Karpas-422 (cell line): ENCODE results near the gene NR5A1. TPM values are rescaled to one million over a fixed set of nuclear protein-coding genes. Genes with fewer than 3 reads are reported as not detected.

ENCODE experiments used
- DNase-seq: peaks from one replicate; pipeline ENCODE4 v3.0.0-alpha.2; 2015
- H2AFZ ChIP-seq: fragments of 200-600 bp; sonication (generic); 2 replicates; pipeline ENCODE4 v1.6.1; 2014; ENCODE audit warnings: antibody characterized with exemption, low read length, mixed read lengths
- H3K27ac ChIP-seq: fragments of 200-600 bp; sonication (generic); 2 replicates; pipeline ENCODE4 v1.5.1; 2014; ENCODE audit warnings: mild to moderate bottlenecking, low read length, moderate library complexity
- H3K27me3 ChIP-seq: fragments of 200-600 bp; sonication (generic); 2 replicates; pipeline ENCODE4 v1.6.1; 2014; ENCODE audit warnings: low read length, mixed read lengths
- H3K36me3 ChIP-seq: fragments of 200-600 bp; sonication (generic); 2 replicates; pipeline ENCODE4 v1.6.1; 2014; ENCODE audit warnings: low read length, mixed read lengths; ENCODE audit not compliant: insufficient read depth
- H3K4me1 ChIP-seq: fragments of 200-600 bp; sonication (generic); 2 replicates; pipeline ENCODE4 v1.6.1; 2014; ENCODE audit warnings: mild to moderate bottlenecking, low read length, mixed read lengths
- H3K4me2 ChIP-seq: fragments of 200-600 bp; sonication (generic); 2 replicates; pipeline ENCODE4 v1.6.1; 2014; ENCODE audit warnings: low read length, low read depth, mild to moderate bottlenecking; ENCODE audit not compliant: poor library complexity, severe bottlenecking
- H3K4me3 ChIP-seq: fragments of 200-600 bp; sonication (generic); 2 replicates; pipeline ENCODE4 v1.5.1; 2014; ENCODE audit warnings: mild to moderate bottlenecking, antibody characterized with exemption, low read length, mixed read lengths
- H3K79me2 ChIP-seq: fragments of 200-600 bp; sonication (generic); 2 replicates; pipeline ENCODE4 v1.6.1; 2014; ENCODE audit warnings: mild to moderate bottlenecking, low read length, mixed read lengths
- H3K9ac ChIP-seq: fragments of 200-600 bp; sonication (generic); 2 replicates; pipeline ENCODE4 v1.6.0; 2014; ENCODE audit warnings: low read length
- H3K9me2 ChIP-seq: fragments of 200-600 bp; sonication (generic), shearing (Covaris generic); replicated peaks from 2 replicates; pipeline ENCODE4 v1.6.0; 2014; ENCODE audit warnings: mild to moderate bottlenecking, low read length, moderate library complexity; ENCODE audit not compliant: insufficient read depth
- H3K9me3 ChIP-seq: fragments of 300-700, 200-600 bp; sonication (generic); 2 replicates; pipeline ENCODE4 v1.6.1; 2014; ENCODE audit warnings: low read length, mixed read lengths
- H4K20me1 ChIP-seq: fragments of 200-600 bp; sonication (generic); 2 replicates; pipeline ENCODE4 v1.6.1; 2014; ENCODE audit warnings: mild to moderate bottlenecking, antibody characterized with exemption, low read length, low read depth; ENCODE audit not compliant: insufficient read depth
- total RNA-seq: library from RNA; depleted of rRNA; stranded (reverse); fragments of >200 nt; shearing (Covaris generic); gene quantifications from 2 replicates; pipeline ENCODE4 v1.2.3, GENCODE V29; 2014; ENCODE audit warnings: low replicate concordance

The NR5A1 gene
- total RNA-seq, 1 experiment from 2014 or later, result not detected

DNA sequence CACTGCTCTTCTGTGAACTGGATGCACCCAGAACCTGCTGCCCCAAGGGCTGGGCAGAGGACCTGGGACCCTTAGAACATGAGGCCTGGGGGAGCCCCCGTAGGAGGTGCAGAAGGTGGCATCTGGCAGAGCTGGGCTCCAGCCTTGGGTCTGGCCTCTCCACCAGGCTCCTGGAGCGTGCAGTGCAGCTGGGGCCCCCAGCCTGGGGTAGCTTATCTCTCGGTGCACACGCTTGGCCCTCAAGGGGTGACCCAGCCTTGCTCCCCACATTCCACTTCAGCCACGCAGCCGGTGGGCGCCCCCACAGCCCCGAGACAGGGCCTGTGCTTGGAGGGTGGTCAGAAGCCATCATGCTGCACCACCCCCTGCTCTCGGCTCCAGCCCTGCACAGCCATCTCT lies 5.6 kb upstream of the NR5A1 start:
- H3K36me3 ChIP-seq, result no peaks in the 10 kb centered on the region
- DNase-seq, result no peak
- H3K27ac ChIP-seq, result no peak overlapping the region
- no peaks in the 10 kb centered on the region for H3K27me3 ChIP-seq
- no peak overlapping the region for H3K4me2 ChIP-seq
- H4K20me1 ChIP-seq, result no peaks in the 10 kb centered on the region
- no peaks in the 10 kb centered on the region for H3K4me1 ChIP-seq
- no peak overlapping the region for H3K9ac ChIP-seq
- H3K79me2 ChIP-seq, result no peaks in the 10 kb centered on the region
- H3K4me3 ChIP-seq, result no peak overlapping the region
- no peak overlapping the region for H2AFZ ChIP-seq
- H3K9me2 ChIP-seq, result no peaks in the 10 kb centered on the region
- H3K9me3 ChIP-seq, result no peaks in the 10 kb centered on the region

DNA sequence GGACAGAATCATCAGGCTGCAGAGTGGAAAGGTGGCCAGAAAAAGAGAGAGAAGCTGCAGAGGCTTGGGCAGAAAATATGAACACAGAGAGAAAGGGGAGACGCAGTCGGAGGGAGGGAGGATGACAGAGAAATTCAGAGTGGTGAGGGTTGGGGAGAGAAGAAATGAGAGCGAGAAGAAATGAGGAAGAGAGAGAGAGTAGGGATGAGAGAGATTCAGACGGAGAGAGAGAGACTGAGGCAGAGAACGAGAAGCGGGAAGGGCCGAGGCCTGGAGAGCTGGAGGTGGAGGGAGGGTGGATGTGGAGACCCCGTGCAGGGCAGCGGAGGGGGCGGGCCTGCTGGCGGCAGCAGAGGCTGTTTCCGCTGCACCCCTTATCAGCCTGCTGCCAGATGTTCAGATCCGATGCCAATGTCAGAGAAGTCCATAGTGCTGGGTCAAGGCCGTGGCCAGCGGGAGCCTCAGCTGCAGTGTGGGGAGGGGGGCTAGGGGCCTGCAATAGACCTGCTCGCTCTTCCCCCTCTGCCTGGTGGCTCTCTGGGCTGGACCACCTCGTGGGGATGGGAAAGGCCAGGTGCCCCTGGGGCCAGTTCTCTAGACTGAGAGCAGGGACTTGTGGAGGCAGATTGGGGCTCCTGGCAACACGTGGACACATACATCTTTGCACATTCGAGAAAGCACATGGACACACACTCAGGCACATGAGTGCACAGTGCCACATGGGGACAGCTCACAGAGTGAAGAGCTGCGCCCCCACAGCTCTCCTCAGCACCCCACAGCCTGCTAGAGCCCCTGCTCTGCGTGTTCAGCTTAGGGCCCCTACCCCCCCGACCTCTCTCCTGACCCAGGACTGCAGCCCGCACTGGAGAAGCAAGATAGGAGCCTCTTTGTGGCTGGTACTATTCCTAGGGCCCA lies 4.9 kb upstream of the NR5A1 start:
- Histone ChIP-seq H3K9me3 (no peaks in the 10 kb centered on the region), H3K4me3 (no peak overlapping the region), H2AFZ (no peak overlapping the region), H3K4me2 (no peak overlapping the region), H3K4me1 (no peaks in the 10 kb centered on the region), H3K79me2 (no peaks in the 10 kb centered on the region), H3K27me3 (no peaks in the 10 kb centered on the region), H3K27ac (no peak overlapping the region), H4K20me1 (no peaks in the 10 kb centered on the region), H3K9ac (no peak overlapping the region), H3K9me2 (no peaks in the 10 kb centered on the region), H3K36me3 (no peaks in the 10 kb centered on the region)
- DNase-seq, result no peak

DNA sequence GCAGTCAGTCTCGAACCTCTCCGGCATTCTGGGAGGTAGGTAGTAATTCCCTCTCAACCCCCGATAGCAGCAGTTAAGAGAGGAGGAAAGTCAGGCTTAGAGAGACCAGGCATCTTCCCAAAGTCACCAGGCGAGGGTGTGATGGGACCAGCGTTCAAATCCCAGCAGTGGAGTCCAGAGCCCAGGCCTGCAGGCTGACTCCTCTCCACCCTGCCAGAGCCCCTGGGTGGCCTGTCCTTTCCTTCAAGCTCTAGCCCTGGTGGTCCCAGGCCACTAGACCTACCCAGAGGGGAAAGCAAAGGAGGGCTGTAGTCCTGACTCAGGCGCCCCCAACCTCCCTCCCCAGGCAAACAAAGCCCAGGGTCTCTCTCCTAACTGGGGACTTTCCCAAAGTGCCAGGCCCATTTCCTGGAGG lies 4.2 kb upstream of the NR5A1 start:
- H3K4me3 ChIP-seq, result no peak overlapping the region
- H3K27me3 ChIP-seq, result no peaks in the 10 kb centered on the region
- no peaks in the 10 kb centered on the region for H3K4me1 ChIP-seq
- H3K79me2 ChIP-seq, result no peaks in the 10 kb centered on the region
- H2AFZ ChIP-seq, result no peak overlapping the region
- no peaks in the 10 kb centered on the region for H3K36me3 ChIP-seq
- DNase-seq, result no peak
- H3K9me3 ChIP-seq, result no peaks in the 10 kb centered on the region
- no peak overlapping the region for H3K27ac ChIP-seq
- no peaks in the 10 kb centered on the region for H4K20me1 ChIP-seq
- no peak overlapping the region for H3K4me2 ChIP-seq
- no peak overlapping the region for H3K9ac ChIP-seq
- H3K9me2 ChIP-seq, result no peaks in the 10 kb centered on the region

DNA sequence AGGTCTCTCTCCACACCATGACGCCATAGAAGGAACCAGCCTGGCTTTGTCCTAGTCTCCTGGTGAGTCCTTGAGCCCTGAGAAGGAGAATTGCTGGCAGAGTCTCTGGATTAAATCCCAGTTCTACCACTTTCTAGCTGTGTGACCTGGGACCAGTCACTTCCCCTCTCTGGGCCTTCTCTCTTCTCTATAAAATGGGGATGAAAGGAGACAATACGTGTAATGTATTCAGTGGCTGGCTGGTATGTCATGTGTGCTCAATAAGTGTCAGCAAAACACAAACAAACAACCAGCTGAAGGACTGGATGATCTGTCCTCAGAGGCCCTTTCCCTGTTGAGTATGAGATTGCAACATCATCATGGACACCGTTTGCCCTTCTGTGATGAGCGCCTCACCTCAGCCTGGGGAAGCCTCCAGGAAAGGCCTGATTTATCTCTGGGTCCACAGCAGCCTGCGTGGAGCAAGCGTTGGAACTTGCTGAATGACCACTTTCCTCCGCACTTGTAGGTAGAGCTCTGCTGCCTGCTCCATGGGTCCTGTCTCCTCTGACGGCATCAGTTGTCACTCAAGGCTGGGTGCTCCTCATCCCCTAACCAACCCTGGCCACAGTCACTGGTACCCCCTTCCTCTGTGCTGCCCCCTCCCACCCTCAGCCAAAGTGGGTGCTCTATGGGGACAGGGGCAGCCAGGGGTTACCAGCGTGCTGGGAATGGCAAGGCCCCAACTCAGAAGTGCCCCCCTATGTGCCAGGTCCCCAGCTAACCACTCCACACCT lies 3.6 kb upstream of the NR5A1 start:
- Histone ChIP-seq H3K27ac (no peak overlapping the region), H3K4me2 (no peak overlapping the region), H3K4me3 (no peak overlapping the region), H3K27me3 (no peaks in the 10 kb centered on the region), H4K20me1 (no peaks in the 10 kb centered on the region), H3K36me3 (no peaks in the 10 kb centered on the region), H3K9me3 (no peaks in the 10 kb centered on the region), H3K79me2 (no peaks in the 10 kb centered on the region), H3K9me2 (no peaks in the 10 kb centered on the region), H2AFZ (no peak overlapping the region), H3K4me1 (no peaks in the 10 kb centered on the region), H3K9ac (no peak overlapping the region)
- no peak for DNase-seq

DNA sequence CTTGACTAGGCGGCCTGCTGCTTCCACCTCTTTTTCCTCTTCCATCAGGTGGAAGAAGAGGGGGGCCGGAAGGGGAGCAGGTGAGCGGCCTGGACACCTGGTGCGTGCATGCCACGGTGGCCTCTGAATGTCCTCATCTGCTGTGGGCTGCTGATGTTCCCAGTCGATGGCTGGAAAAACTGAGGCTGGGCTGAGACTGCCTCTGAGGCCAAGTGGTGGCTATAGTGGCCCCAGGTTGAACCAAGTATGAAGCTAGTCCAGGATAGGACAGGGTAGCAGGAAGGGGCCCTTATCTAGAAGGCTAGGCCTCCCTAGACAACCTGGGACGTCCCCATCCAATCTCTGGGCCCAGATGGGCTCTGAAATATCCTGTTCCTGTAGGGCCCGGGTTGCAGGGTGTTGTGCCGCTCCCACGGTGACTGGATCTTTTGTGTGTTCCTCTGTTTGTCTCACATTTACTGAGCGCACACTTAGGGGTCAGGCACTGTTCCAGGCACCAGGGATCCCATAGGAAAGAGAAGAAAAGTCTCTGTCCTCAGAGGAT lies 753 bp upstream of the NR5A1 start:
- no peaks in the 10 kb centered on the region for H3K79me2 ChIP-seq
- no peaks in the 10 kb centered on the region for H3K27me3 ChIP-seq
- no peaks in the 10 kb centered on the region for H3K9me3 ChIP-seq
- no peak for DNase-seq
- H3K36me3 ChIP-seq, result no peaks in the 10 kb centered on the region
- no peaks in the 10 kb centered on the region for H3K9me2 ChIP-seq
- no peak overlapping the region for H2AFZ ChIP-seq
- no peaks in the 10 kb centered on the region for H3K4me1 ChIP-seq
- no peak overlapping the region for H3K9ac ChIP-seq
- H3K4me2 ChIP-seq, result no peak overlapping the region
- H3K4me3 ChIP-seq, result no peak overlapping the region
- no peaks in the 10 kb centered on the region for H4K20me1 ChIP-seq
- H3K27ac ChIP-seq, result no peak overlapping the region

DNA sequence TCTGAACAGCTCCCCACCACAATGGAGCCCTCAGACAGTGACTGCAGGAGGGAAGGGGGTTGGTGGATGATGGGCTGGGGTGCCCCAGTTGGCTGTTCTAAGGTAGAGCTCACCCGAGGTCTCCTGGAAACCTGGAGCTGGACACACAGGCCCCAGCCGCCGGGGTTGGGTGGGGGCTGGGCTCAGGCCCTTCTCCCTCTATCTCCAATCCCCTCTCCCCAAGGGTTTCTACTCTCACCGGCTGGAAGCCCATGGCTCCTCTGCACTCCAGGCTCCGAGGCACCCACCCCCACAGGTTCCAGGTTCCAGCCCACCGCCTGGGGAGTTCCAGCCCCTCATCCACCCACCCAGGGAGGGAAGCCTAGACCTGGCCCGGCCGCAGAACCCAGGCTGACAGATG lies 766 bp downstream of the NR5A1 start:
- H3K79me2 ChIP-seq, result no peaks in the 10 kb centered on the region
- H3K27me3 ChIP-seq, result no peaks in the 10 kb centered on the region
- H3K4me3 ChIP-seq, result no peak overlapping the region
- no peak overlapping the region for H3K9ac ChIP-seq
- no peak overlapping the region for H3K4me2 ChIP-seq
- H3K4me1 ChIP-seq, result no peaks in the 10 kb centered on the region
- DNase-seq, result no peak
- H3K9me2 ChIP-seq, result no peaks in the 10 kb centered on the region
- H3K36me3 ChIP-seq, result no peaks in the 10 kb centered on the region
- H3K27ac ChIP-seq, result no peak overlapping the region
- H4K20me1 ChIP-seq, result no peaks in the 10 kb centered on the region
- no peak overlapping the region for H2AFZ ChIP-seq
- no peaks in the 10 kb centered on the region for H3K9me3 ChIP-seq

DNA sequence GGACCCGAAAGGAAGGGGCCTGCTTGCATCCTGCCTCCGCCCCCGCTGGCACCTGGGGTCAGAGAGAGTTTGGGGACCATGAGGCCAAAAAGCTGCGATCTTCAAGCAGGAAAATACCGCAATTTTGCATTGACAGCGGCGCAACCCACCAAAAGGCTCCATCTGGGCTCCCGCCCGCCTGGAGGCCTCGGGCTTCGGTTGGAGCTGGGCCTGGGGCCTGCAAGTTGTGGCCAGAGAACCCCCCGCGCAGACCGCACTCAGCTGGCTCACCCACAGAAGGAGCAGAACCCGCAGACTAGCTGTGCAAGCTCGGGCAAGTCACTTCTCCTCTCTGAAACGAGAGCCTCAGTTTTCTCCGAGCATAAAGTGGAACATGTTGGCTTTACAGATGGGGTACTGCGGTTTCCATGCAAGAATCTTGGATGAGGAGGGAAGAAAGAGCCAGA lies 1.3 kb downstream of the NR5A1 start:
- Histone ChIP-seq H3K4me1 (no peaks in the 10 kb centered on the region), H3K36me3 (no peaks in the 10 kb centered on the region), H3K4me3 (no peak overlapping the region), H3K9me3 (no peaks in the 10 kb centered on the region), H3K4me2 (no peak overlapping the region), H3K9me2 (no peaks in the 10 kb centered on the region), H2AFZ (no peak overlapping the region), H3K27ac (no peak overlapping the region), H3K27me3 (no peaks in the 10 kb centered on the region), H3K9ac (no peak overlapping the region), H4K20me1 (no peaks in the 10 kb centered on the region), H3K79me2 (no peaks in the 10 kb centered on the region)
- DNase-seq, result no peak
